OCI-LY7 (cell line): ENCODE measurements around the gene MYLK.

Source experiments
- EZH2phosphoT487 ChIP-seq: fragments of 200-600 bp; sonication (generic); IDR thresholded peaks from 2 replicates; pipeline ENCODE4 v1.6.1; 2018; ENCODE audit warnings: low read depth, borderline replicate concordance, mild to moderate bottlenecking, mixed run types, antibody characterized with exemption, low read length, moderate library complexity, mixed read lengths
- TF ChIP-seq, protein P1 (sequence below): fragments of 200-600 bp; sonication (generic); conservative IDR thresholded peaks from 2 replicates; pipeline ENCODE4 v1.5.1; 2014; ENCODE audit warnings: mild to moderate bottlenecking, antibody characterized with exemption, low read length, moderate library complexity, mixed read lengths

DNA sequence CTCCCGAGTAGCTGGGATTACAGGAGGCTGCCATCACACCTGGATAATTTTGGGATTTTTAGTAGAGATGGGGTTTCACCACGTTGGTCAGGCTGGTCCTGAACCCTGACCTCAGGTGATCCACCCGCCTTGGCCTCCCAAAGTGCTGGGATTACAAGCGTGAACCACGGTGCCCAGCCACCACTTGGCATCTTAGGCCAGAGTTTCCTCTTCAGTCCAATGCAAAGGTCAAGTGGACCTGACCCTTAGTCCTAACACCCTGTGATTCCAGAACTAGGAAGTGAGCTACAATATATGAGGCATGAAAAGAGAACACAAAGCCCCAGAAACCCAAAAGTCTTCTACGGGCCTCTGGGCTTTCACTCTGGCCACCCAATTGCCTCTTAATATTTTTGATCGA lies 5.3 kb downstream of the MYLK start:
- TF ChIP-seq, protein P1, sequence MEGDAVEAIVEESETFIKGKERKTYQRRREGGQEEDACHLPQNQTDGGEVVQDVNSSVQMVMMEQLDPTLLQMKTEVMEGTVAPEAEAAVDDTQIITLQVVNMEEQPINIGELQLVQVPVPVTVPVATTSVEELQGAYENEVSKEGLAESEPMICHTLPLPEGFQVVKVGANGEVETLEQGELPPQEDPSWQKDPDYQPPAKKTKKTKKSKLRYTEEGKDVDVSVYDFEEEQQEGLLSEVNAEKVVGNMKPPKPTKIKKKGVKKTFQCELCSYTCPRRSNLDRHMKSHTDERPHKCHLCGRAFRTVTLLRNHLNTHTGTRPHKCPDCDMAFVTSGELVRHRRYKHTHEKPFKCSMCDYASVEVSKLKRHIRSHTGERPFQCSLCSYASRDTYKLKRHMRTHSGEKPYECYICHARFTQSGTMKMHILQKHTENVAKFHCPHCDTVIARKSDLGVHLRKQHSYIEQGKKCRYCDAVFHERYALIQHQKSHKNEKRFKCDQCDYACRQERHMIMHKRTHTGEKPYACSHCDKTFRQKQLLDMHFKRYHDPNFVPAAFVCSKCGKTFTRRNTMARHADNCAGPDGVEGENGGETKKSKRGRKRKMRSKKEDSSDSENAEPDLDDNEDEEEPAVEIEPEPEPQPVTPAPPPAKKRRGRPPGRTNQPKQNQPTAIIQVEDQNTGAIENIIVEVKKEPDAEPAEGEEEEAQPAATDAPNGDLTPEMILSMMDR = no peak
- TF ChIP-seq EZH2phosphoT487 = no peak
